Raji (cell line): ENCODE measurements around the gene CNTNAP4.

ENCODE experiments used
- POLR2A ChIP-seq: IDR thresholded peaks from 2 replicates; pipeline ENCODE4 v1.6.1; 2011; ENCODE audit warnings: low read depth, low read length, control low read depth; ENCODE audit not compliant: insufficient read depth

The CNTNAP4 gene

DNA sequence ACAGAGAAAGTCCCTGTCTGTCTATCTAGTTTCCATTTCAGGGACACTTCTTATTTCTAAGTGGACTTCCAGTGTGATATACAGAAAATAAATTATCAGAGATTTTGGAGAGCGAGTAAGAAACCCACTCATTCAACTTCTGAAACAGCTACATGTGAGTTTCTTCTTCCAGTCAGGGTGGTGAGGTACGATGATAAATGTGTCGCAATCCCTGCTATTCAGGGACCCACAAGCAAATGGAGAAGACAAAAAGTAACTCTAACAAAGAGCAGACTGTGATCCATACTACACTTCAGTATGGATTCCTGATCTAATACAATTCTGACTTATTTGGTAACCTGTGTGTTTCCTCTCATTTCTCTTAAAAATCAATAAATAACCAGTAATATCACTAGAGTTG lies 16.8 kb downstream of the CNTNAP4 start:
- no peak for TF ChIP-seq POLR2A

DNA sequence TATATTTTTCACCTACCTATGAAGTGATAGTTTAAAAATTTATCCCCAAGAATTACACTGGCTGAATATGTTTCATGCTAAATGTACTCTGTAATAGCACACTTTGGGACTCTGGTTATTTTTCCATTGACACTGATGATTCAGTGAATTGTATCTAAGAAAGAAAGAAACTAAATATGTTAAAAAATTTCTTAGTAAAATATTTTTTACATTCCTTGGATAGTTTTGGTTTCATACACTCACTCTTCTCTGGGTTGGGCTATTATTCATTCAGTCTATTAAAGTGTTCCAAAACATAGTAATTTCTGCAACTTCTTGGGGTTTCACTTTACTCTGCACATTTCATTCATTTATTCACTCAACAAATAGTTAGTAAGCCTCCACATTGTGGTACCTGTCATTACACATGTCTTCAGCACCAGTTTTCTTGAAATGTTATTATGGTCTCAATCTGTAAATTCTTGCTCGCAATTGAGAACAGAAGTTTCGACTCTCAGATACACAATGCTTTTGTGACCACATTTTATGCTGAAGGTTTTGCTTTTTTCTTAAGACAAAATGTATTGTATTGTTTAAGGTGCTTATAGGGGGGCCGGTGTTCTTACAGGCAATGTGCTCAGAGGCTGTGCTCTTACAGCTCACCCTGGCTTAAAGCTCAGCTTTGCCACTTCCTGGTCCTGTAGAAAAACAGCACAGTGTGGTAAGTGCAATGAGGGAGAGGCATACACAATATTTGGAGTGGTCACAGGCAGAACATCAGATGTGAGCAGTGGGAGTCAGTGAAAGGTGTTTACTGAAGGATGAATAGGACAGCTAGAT lies 17.4 kb downstream of the CNTNAP4 start:
- TF ChIP-seq POLR2A: no peak

DNA sequence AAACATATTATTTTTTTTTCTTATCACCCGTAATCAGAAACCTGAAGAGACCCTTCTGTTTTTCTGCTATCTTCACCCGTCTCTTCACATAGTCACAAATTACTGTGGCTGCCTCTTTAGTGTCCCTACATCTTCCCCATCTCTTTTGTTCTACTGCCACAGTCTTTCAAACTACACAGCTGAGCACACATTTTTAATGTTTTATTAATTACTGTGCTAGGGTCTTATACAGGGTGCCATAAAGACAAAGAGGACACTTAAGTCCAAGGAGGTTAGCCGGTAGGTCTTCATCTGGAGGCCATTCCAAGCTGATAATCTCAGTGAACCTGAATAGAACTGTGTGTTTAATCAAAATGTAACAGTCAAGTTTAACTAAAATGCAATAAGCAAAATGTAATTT lies 20.7 kb downstream of the CNTNAP4 start:
- no peak for TF ChIP-seq POLR2A

DNA sequence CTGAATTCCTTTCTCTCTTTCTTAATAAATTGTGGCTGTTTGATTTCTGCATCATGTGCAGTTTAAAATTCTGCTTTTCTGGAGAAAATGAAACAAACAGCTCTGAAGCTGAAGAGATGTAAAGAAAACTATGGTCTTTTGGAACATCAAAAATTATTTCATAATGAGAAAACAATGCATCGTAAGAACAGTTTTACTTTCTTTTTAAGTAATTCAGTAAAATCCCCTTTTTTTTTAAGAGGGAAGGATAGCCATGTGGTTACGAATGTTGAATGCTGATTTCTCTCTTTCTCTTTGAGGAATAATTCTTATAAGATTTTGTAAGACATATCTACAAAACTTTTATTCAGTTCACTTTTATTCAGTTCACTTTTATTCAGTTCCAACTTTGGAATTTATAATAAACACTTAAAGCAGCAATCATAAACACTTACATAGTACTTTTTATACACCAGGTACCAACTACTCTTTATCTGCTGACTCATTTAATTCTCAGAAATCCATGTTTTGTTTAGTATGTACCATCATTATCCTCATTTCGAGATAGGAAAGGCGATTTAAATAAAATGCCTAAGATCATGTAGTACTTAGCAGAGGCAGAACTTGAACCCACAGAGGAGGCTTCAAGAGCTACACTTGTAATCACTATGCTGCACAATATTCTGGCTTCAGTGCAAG lies 26.6 kb downstream of the CNTNAP4 start:
- no peak for TF ChIP-seq POLR2A

DNA sequence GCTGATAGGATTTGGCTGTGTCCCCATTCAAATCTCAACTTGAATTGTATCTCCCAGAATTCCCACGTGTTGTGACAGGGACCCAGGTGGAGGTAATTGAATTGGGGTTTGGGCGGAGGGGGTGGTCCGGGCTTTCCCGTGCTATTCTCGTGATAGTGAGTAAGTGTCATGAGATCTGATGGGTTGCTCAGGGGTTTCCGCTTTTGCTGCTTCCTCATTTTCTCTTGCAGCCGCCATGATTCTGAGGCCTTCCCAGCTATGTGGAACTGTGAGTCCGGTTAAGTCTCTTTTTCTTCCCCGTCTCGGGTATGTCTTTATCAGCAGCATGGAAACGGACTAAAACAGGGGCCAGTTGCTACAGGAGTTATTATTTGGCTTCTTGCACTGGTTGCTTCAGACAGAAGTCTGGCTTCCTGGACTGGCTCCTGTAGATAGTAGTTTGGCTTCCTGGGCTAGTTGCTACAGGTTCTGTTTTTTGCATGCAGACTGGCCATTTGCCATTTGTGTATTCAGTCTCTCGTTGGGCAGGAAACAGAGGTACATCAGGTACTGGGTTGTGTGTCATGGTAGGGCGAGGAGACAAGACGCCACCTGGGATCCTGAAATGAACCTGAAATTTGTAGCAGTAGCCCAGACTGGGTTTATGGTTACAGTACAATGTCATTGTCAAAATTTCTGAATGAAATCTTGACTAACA lies 32.6 kb downstream of the CNTNAP4 start:
- TF ChIP-seq POLR2A: no peak

DNA sequence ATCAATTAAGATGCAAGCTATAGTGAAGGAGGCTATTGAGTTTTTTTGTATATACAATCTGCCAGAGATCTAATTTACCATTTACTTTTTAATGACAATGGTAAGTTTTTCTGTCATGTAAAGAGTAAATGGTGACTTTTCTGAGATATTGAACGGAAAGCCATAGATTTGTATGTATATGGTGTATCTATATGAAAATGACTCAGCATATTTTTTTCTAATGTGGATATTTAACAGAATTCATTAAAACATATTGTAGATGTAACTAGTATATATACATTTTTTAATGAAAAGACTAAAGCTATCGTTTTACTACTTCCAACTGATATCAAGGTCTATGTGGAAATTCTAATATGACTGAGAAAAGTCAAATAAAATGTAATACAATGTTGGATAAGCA lies 34.1 kb downstream of the CNTNAP4 start:
- no peak for TF ChIP-seq POLR2A

DNA sequence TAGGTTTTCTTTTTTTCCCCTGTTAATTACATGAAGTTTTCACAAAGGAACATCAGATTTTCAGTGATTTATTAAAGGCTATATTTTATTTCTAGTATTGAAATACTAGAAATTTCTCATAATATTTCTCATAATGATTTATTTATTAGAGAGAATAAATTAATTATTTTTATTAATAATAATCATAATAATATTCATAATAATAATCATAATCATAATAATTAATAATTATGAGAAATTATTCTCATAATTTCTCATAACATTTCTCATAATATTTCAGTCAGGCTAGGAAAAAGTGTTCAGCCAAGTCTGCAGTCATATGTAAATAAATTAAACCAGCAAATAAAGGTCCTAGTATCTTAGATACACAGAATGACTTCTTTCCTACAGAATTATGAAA lies 41.4 kb downstream of the CNTNAP4 start:
- TF ChIP-seq POLR2A: no peak

DNA sequence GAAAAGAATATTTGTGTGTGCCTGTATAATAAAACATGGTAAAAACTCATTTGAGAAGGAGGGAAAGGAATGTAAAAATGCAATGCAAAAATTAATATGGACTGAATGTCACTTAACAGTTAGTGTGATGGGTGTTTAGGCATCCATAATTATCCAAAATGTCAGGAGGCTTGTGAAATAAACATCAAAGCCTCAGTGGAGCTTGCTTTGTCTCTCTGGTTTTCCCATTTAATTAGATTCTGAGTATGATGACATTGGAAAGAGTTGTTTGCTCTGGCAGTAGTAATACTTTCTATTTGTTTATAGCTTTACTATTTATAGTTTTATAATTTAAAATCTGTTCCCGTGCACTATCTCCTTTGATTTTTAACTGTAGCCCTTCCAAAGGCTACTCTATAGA lies 51.9 kb downstream of the CNTNAP4 start:
- TF ChIP-seq POLR2A: no peak

DNA sequence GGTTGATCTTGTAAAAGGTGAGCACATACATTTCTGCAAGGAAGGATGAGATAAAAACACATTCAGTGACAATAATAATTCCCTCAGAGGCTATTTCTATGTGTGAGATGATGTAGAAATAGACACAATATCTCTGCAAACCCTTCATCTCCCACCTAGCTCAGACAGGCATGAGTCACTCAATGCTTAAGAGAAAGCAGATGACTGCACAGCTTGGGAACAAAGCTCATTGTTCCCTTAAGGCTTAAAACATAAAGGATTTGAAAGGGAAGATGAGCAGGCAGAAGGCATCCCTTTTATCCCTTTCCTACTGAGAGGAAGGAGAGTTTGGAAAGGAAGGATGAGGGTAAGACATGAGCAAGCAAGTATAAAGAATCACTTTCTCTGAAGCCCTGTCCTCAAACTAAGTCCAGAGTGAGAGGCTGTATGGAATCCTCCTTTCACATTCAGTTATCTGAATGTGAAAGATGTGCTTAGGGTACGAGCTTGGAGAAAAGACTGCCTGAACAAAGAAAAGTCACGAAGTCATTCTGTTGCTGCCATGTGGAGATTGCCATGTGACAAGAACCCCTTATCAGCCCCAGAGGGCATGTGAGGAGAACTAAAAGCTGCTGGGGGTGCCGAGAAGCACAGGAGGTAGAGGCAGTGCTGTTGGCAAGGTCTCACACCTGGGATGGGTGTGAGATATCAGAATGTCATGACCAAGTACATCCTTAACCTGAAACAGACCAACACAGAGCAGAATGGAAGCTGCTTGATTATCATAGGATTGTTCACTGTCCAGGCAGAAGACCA lies 58.2 kb downstream of the CNTNAP4 start:
- no peak for TF ChIP-seq POLR2A

DNA sequence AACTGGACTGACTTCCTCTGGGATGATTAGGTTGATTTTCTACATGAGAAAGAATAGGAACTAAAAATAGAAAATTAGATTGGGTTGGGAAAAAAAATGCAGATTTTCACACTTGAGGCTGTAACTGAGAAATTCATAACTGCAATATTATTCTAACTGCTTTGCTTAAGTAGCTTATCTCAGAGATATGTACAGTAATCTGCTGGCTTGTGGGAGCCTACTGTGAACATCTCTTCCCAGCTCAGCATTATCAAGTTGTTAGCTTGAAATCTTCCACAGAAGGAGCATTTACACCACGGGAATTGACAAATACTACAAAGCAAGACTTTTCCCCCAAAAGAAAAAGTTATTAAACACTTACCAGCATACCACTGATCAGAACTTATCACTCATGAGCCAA lies 58.9 kb downstream of the CNTNAP4 start:
- TF ChIP-seq POLR2A: no peak

DNA sequence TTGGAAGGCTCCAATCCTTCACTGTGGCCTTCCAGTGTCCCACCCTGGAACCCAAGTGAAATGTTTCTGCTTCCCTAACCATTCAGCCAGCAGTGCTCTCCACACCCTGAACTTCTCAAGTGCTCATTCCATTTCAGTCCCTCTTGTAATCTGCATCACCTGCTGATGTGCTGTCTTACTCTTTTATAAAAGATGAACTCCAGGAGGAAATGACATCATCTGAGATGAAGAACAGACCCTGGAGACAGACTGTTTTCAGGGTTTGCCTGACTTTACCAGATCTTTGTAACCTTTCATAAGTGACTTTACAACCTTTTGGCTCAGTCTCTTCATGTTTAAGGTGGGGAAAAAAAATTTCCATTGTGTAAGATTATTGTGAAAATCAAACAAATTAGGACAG lies 61.3 kb downstream of the CNTNAP4 start:
- TF ChIP-seq POLR2A: no peak

DNA sequence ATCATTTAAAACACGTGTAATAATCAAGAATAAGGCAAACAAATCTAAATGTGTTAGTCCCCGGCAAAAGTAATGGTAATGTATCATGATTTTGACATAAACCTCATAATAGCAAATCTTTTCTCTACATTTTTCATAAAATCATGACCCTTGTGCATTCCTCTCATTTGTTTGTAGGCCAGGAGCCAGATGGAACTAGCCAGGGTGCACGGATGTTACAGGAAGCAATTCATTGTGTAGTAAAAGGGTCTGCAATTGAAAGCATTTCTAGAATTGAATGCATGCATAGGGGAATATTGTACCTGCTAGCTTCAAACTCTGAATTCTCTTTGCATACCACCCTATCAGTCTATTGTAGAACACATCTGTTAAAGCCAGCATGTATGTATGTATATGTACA lies 66.6 kb downstream of the CNTNAP4 start:
- TF ChIP-seq POLR2A: no peak

DNA sequence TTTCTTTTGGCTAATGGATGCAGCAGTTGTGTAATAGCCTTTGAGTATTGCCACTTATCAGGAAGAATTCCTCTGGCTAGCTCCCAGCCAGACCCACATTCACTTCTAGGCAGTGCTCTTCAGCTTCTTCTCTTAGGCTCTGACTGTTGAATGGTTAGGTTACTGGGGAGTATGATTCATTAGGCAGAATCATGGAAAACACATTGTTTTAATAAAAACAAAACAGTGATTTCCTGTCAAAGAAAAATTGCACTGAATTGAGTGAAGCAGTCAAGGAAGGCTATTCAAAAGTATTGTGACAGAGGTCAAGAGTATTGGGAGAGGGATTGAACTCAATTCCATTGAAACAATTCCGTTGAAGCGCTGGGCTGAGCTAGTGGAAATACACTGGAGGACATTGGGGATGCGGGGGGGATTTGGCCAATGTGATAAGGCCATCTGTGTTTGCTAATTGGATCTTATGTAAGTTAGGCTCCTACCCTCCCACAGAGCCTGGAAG lies 68.0 kb downstream of the CNTNAP4 start:
- TF ChIP-seq POLR2A: no peak

DNA sequence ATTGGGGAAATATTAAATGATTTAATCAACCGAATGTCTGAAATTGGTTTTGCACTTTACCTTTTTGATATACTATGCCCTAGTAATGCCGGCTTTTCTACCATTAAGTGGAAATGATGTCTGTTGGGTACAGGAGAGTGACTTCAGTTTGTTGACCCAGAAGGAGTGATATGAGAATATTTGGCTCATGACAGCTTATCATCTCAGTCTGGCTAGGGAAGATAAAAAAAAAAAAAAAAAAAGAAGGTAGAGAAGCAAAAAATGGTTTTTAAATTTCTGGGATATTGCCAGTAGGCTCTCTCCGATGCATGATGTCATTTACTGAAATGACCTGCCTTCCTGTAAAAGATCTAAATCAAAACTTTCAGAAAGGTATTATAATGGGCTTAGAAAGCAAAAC lies 69.0 kb downstream of the CNTNAP4 start:
- TF ChIP-seq POLR2A: no peak

DNA sequence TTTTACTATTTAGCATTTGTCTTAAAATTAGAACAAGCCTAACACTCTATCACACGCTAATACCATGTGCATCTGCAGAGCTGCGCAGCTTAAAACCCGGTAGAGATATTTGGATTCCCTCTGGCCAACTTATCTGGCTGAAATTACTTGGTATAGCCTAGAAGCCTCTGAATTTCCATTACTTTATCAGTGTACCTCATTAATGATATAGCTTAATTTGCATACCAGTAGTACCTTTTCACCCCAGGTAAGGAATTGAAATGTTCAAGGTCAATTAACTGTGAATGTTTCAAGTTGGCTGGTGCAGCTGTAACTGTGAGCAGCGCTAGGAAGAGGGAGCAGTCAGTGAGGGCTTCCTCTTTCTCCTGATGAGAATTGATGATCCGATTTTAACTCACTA lies 74.2 kb downstream of the CNTNAP4 start:
- TF ChIP-seq POLR2A: no peak
